Hypothalamus (tissue), 51 donors: Measurements from ENCODE around the gene IL7R.

Experiments
- DNase-seq, 51 donors: peaks; one replicate each; lab custom pipeline; 2025; lab: John Stamatoyannopoulos, UW

Gene IL7R

GRCh38 chr5:35902046-35902672 is 45.5 kb downstream of the IL7R start:
- no peak for DNase-seq

DNA sequence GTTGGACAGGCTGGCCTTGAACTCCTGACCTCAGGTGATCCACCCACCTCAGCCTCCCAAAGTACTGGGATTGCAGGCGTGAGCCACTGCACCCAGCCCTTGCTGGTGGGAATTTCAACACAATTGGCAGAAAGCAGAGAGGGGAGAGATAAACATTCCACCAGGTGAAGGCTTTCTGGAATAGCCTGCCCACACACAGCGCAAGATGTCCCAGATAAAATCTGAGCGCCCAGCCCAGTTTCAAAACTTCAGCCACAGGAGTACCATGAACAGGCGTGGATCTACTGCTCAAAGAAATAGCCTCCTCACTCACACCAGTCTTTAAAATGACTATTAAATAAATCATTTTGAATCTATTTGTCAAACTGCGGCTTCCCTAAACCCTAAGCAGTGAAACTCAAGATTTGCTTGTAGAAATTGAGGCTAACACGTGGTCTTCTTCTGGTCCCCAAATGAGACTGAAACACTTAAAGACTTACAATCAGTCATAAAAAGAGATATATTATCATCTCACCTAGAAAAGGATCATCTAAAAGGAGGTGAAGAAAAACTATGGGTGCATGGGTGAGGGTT is 47.0 kb downstream of the IL7R start:
- no peak for DNase-seq

DNA sequence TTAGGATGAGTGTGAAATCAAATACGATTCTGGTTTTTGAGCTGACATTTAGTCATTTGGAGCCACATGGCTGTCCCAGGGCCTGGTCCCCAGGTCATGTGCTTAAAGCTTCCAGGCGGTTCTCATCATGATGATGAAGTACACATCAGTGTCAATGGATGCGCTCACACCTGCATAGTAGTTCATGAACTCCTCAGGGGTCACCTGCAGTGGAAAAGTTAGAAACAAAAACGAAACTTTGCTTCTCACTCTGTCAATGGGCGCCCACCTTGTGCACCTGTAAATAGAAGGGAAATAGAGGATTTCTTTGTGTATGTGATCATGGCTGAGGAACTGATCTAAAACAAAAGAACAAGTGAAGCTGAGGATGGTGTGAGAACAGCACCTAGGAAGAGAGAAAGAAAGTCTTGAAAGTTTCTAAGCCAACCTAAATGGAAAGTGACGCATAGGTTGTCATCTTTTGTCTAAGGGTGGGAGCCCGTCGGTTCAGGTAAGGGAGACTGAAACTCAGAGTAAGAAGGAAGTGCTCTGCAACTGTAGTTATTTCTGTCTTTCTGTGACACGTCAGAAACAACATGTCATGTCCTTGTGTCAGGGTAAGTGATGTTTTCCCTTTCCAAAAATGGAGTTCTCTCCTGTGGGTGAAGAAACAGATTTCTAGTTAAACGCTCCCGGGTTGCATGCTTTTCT is 47.9 kb downstream of the IL7R start:
- no peak for DNase-seq

DNA sequence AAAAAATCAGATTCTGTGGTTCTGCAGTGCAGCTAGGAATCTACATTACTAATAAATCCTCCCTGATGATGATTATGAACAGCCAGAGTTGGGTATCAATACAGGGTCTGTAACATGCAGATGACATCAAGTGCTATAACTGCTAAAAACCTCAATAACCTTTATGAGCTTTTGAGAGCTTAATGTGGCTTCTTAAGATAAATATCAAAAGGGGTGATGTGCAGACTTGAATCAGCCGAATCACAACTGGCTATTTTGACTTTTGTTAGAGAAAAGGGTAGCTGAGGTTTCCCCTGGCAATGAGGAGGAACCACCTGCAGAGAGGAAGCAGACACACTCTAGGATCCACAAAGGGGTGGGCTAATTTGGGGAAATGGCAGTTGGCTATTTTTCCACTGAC is 51.5 kb downstream of the IL7R start:
- DNase-seq = no peak

- DNase-seq = no peak
Measured at GRCh38 chr5:35908814-35909213, 52.1 kb downstream of the IL7R start.

DNA sequence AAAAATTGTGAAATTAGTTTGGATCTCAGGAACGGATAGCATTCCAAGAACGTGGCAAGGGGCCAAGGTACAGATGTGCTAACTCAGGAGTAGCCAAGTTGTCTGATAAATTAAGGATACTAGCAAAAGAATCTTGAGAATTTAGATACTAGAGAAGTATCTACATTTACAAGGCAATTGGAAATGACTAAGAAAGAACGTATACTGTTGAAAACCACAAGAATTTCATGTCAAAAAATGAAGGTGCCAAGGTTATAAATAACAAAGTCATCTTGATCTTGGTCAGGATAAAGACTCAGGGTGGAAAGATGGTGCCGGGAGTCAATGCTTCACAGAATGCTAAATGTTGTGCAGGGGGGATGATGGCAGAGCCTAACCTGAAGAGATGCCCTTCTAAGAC is 62.5 kb downstream of the IL7R start:
- no peak for DNase-seq

GRCh38 chr5:35920890-35921289 is 64.2 kb downstream of the IL7R start:
- no peak for DNase-seq

GRCh38 chr5:35921930-35922329 is 65.2 kb downstream of the IL7R start:
- no peak for DNase-seq

GRCh38 chr5:35922468-35922867 is 65.8 kb downstream of the IL7R start:
- DNase-seq = peak in 1 of 51 donors; percentile 0

- no peak for DNase-seq
Measured at GRCh38 chr5:35924122-35924949, 67.6 kb downstream of the IL7R start.

- peak in 47 of 51 donors; percentile 2 to 75 (median 45) for DNase-seq
Measured at GRCh38 chr5:35924950-35925722, 68.4 kb downstream of the IL7R start.

GRCh38 chr5:35926389-35927051 is 69.8 kb downstream of the IL7R start:
- DNase-seq = peak in 30 of 51 donors; percentile 1 to 70 (median 33)
